ENCODE results near the gene CEP72.

The CEP72 gene

GRCh38 chr5:584216-584615 lies 27.9 kb upstream of the CEP72 start:
- TF ChIP-seq EZH2phosphoT487 (IDR thresholded peaks at IDR 0.05; ENCODE audit: low read depth) = no peak
- TF ChIP-seq, protein P1, sequence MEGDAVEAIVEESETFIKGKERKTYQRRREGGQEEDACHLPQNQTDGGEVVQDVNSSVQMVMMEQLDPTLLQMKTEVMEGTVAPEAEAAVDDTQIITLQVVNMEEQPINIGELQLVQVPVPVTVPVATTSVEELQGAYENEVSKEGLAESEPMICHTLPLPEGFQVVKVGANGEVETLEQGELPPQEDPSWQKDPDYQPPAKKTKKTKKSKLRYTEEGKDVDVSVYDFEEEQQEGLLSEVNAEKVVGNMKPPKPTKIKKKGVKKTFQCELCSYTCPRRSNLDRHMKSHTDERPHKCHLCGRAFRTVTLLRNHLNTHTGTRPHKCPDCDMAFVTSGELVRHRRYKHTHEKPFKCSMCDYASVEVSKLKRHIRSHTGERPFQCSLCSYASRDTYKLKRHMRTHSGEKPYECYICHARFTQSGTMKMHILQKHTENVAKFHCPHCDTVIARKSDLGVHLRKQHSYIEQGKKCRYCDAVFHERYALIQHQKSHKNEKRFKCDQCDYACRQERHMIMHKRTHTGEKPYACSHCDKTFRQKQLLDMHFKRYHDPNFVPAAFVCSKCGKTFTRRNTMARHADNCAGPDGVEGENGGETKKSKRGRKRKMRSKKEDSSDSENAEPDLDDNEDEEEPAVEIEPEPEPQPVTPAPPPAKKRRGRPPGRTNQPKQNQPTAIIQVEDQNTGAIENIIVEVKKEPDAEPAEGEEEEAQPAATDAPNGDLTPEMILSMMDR (IDR thresholded peaks at IDR 0.05; ENCODE audit: low read depth, low read length) = no peak
- Histone ChIP-seq H3K27ac (ENCODE audit: low read length) (no peak overlapping the region), H3K9me3 (ENCODE audit: insufficient read depth, low read length) (no peaks in the 10 kb centered on the region), H3K9ac (ENCODE audit: low read length) (no peak overlapping the region), H4K20me1 (ENCODE audit: insufficient read depth, low read length) (no peaks in the 10 kb centered on the region), H3K36me3 (replicated peaks; ENCODE audit: low read depth, low read length) (no peaks in the 10 kb centered on the region), H3K4me2 (ENCODE audit: low read length) (no peak overlapping the region), H2AFZ (ENCODE audit: low read depth, low read length) (no peak overlapping the region), H3K4me3 (ENCODE audit: low read length) (no peak overlapping the region), H3K27me3 (ENCODE audit: low read depth, low read length) (no peaks in the 10 kb centered on the region), H3K4me1 (ENCODE audit: low read length) (no peaks in the 10 kb centered on the region), H3K79me2 (ENCODE audit: low read length) (no peaks in the 10 kb centered on the region)

DNA sequence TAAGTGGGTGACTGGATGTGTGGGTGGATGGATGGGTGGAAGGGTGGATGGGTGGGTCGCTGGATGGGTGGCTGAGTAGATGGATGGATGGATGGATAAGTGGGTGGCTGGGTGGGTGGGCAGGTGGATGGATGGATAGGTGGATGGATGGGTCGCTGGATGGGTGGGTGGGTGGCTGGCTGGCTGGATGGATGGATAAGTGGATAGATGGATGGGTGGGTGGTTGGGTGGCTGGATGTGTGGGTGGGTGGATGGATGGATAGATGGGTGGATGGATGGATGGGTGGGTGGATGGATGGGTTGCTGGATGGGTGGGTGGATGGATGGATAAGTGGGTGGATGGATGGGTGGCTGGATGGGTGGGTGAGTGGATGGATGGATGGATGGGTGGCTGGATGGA lies 27.3 kb upstream of the CEP72 start:
- Histone ChIP-seq H3K79me2 (ENCODE audit: low read length) (no peaks in the 10 kb centered on the region), H3K4me3 (ENCODE audit: low read length) (no peak overlapping the region), H3K9ac (ENCODE audit: low read length) (no peak overlapping the region), H3K4me1 (ENCODE audit: low read length) (no peaks in the 10 kb centered on the region), H3K4me2 (ENCODE audit: low read length) (no peak overlapping the region), H2AFZ (ENCODE audit: low read depth, low read length) (no peak overlapping the region), H3K9me3 (ENCODE audit: insufficient read depth, low read length) (no peaks in the 10 kb centered on the region), H3K36me3 (replicated peaks; ENCODE audit: low read depth, low read length) (no peaks in the 10 kb centered on the region), H3K27ac (ENCODE audit: low read length) (no peak overlapping the region), H3K27me3 (ENCODE audit: low read depth, low read length) (no peaks in the 10 kb centered on the region), H4K20me1 (ENCODE audit: insufficient read depth, low read length) (no peaks in the 10 kb centered on the region)
- TF ChIP-seq EZH2phosphoT487 (IDR thresholded peaks at IDR 0.05; ENCODE audit: low read depth) = no peak
- TF ChIP-seq, protein P1 (IDR thresholded peaks at IDR 0.05; ENCODE audit: low read depth, low read length) = no peak

DNA sequence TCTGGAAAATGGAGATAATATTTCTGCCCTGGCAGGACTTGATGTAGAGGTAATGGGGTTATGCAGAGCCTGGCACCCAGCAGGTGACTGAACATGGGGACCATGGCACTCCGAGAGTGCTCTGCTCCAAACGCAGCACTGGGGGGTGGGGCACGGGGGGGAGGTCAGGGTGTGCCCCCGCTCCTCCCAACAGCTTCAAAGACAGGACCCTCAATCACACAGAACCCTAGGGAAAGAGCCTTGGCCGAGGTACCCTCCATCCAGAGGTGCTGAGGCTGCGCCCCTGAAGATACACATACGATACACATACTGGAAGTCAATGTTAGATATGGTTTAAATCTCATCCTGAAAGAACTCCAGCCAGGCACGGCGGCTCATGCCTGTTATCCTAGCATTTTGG lies 26.6 kb upstream of the CEP72 start:
- no peak overlapping the region for H2AFZ ChIP-seq (ENCODE audit: low read depth, low read length)
- no peaks in the 10 kb centered on the region for H4K20me1 ChIP-seq (ENCODE audit: insufficient read depth, low read length)
- H3K27ac ChIP-seq (ENCODE audit: low read length) = no peak overlapping the region
- no peaks in the 10 kb centered on the region for H3K27me3 ChIP-seq (ENCODE audit: low read depth, low read length)
- no peak for TF ChIP-seq EZH2phosphoT487 (IDR thresholded peaks at IDR 0.05; ENCODE audit: low read depth)
- TF ChIP-seq, protein P1 (IDR thresholded peaks at IDR 0.05; ENCODE audit: low read depth, low read length) = no peak
- no peak overlapping the region for H3K4me2 ChIP-seq (ENCODE audit: low read length)
- no peak overlapping the region for H3K4me3 ChIP-seq (ENCODE audit: low read length)
- H3K36me3 ChIP-seq (replicated peaks; ENCODE audit: low read depth, low read length) = no peaks in the 10 kb centered on the region
- no peaks in the 10 kb centered on the region for H3K4me1 ChIP-seq (ENCODE audit: low read length)
- no peaks in the 10 kb centered on the region for H3K9me3 ChIP-seq (ENCODE audit: insufficient read depth, low read length)
- no peaks in the 10 kb centered on the region for H3K79me2 ChIP-seq (ENCODE audit: low read length)
- H3K9ac ChIP-seq (ENCODE audit: low read length) = no peak overlapping the region

DNA sequence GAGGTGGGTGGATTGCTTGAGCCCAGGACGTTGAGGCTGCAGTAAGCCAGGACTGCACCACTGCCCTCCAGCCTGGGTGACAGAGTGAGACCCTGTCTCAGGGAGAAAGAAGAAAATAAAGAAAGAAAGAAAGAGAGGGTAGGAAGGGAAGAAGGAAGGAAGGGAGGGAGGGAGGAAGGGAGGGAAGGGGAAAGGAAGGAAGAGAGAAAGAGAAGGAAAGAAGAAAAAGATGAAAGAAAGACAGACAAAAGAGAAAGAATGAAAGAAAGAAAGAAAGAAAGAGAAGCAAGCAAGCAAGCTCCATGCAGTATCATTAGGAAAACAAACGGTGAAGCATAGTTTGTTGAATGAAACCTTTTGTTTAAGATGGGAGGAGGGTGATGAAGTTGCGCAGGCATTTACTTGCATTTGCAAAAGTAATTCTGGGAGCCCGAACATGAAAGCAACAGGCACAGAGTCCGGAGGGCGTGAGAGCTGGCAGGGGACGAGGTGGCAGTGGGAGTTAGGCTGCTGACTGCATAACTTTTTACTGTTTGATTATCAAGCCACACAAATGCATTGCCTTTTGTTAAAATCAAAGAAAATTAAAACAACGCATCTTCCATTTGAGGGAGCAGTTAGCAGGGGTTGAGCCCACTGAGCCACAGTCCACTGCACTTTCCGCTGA lies 26.0 kb upstream of the CEP72 start:
- Histone ChIP-seq H2AFZ (ENCODE audit: low read depth, low read length) (no peak overlapping the region), H3K9me3 (ENCODE audit: insufficient read depth, low read length) (no peaks in the 10 kb centered on the region), H3K4me3 (ENCODE audit: low read length) (no peak overlapping the region), H4K20me1 (ENCODE audit: insufficient read depth, low read length) (no peaks in the 10 kb centered on the region), H3K9ac (ENCODE audit: low read length) (no peak overlapping the region), H3K4me2 (ENCODE audit: low read length) (no peak overlapping the region), H3K4me1 (ENCODE audit: low read length) (no peaks in the 10 kb centered on the region), H3K79me2 (ENCODE audit: low read length) (no peaks in the 10 kb centered on the region), H3K36me3 (replicated peaks; ENCODE audit: low read depth, low read length) (no peaks in the 10 kb centered on the region), H3K27ac (ENCODE audit: low read length) (no peak overlapping the region), H3K27me3 (ENCODE audit: low read depth, low read length) (no peaks in the 10 kb centered on the region)
- no peak for TF ChIP-seq EZH2phosphoT487 (IDR thresholded peaks at IDR 0.05; ENCODE audit: low read depth)
- TF ChIP-seq, protein P1 (IDR thresholded peaks at IDR 0.05; ENCODE audit: low read depth, low read length) = no peak

Measured in OCI-LY3 (cell line).